HEK293T (cell line): Measurements from ENCODE around the gene STAT1.

Source experiments
- ELF4 ChIP-seq: fragments of 450-650 bp; IDR thresholded peaks from 2 replicates; pipeline ENCODE4 v1.6.1; 2017; ENCODE audit warnings: antibody characterized with exemption
- FOXA1 ChIP-seq: fragments of 450-650 bp; IDR thresholded peaks from 2 replicates; pipeline ENCODE4 v1.6.1; 2016; ENCODE audit warnings: mild to moderate bottlenecking
- FOXK2 ChIP-seq: fragments of 450-650 bp; IDR thresholded peaks from 2 replicates; pipeline ENCODE4 v1.6.1; 2016; ENCODE audit warnings: mild to moderate bottlenecking
- FOXM1 ChIP-seq: fragments of 450-650 bp; IDR thresholded peaks from 2 replicates; pipeline ENCODE4 v1.6.1; 2017; ENCODE audit warnings: mild to moderate bottlenecking, borderline replicate concordance
- HDGF ChIP-seq: fragments of 450-650 bp; IDR thresholded peaks from 2 replicates; pipeline ENCODE4 v1.6.1; 2017; ENCODE audit warnings: antibody characterized with exemption, borderline replicate concordance
- L3MBTL2 ChIP-seq: fragments of 450-650 bp; conservative IDR thresholded peaks from 2 replicates; pipeline ENCODE4 v1.6.1; 2016; ENCODE audit warnings: mild to moderate bottlenecking
- NFRKB ChIP-seq: fragments of 450-650 bp; IDR thresholded peaks from 2 replicates; pipeline ENCODE4 v1.6.1; 2016; ENCODE audit warnings: mild to moderate bottlenecking, moderate library complexity
- SP1 ChIP-seq: fragments of 450-650 bp; IDR thresholded peaks from 2 replicates; pipeline ENCODE4 v1.6.1; 2017
- SUZ12 ChIP-seq: fragments of 450-650 bp; IDR thresholded peaks from 2 replicates; pipeline ENCODE4 v1.6.1; 2016; ENCODE audit warnings: mild to moderate bottlenecking
- TF ChIP-seq, protein P1 (sequence below): fragments of 450-650 bp; IDR thresholded peaks from 2 replicates; pipeline ENCODE4 v1.6.1; 2016

DNA sequence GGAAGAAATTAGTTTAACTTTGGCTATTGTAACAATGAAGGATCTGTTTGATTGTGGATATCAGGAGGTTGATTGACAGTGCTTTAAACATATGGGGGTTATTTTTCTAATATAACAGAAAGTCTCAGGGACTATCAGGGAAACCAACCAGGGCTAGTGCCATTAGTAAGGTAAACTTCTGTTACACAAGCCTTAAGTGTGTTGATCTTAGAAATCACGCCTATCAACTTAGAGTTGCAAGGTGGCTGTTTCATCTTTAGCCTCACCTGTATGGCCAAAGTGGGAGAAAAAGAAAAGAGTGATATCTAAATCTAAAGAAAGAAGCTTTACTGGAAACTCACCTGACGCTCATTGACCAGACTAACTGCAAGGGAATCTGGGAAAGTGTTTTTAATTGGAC, 71.3 kb downstream of the STAT1 start:
- no peak for TF ChIP-seq NFRKB
- no peak for TF ChIP-seq L3MBTL2
- no peak for TF ChIP-seq SP1
- no peak for TF ChIP-seq HDGF
- TF ChIP-seq ELF4, result no peak
- TF ChIP-seq FOXK2, result no peak
- no peak for TF ChIP-seq FOXM1
- TF ChIP-seq FOXA1, result no peak
- TF ChIP-seq, protein P1, sequence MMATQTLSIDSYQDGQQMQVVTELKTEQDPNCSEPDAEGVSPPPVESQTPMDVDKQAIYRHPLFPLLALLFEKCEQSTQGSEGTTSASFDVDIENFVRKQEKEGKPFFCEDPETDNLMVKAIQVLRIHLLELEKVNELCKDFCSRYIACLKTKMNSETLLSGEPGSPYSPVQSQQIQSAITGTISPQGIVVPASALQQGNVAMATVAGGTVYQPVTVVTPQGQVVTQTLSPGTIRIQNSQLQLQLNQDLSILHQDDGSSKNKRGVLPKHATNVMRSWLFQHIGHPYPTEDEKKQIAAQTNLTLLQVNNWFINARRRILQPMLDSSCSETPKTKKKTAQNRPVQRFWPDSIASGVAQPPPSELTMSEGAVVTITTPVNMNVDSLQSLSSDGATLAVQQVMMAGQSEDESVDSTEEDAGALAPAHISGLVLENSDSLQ, result no peak
- TF ChIP-seq SUZ12, result no peak
